Left renal pelvis (tissue), 4 donors: ENCODE results near the gene AP1S2. TPM values are rescaled to one million over a fixed set of nuclear protein-coding genes. Genes with fewer than 3 reads are reported as not detected.

Experiments
- DNase-seq, 4 donors: peaks; one replicate each; pipeline ENCODE4 v3.0.0-alpha.2; 2013; ENCODE audit warnings: low read depth in 4 of 4, low spot score in 3 of 4
- polyA plus RNA-seq, 4 donors: library from polyadenylated mRNA; unstranded; fragments of 120-200 nt; gene quantifications; one replicate each; pipeline ENCODE4 v1.2.1, GENCODE V29; 2013; ENCODE audit not compliant: insufficient read length in 4 of 4

Gene AP1S2
- polyA plus RNA-seq, 4 donors, result 38.3 to 72.8 (median 51.4) TPM

DNA sequence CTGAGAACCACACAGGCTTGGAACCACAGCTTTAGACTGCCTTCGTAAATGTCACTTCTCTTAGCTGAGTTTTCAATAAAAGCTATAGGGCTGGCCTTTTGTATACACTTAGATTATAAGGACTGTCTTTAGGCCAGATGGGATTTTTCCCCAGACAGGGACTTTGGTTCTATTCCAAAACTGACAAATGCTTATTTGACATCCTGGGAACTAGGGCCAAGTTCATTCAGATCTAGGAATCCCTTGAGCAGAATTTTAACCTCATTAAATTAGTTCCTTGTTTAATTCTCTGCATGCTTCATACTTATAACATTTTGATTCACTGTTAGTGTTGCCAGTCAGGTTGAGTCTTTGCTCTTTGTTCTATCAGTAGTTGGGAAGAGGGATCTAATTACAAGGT lies 41.2 kb downstream of the AP1S2 start:
- DNase-seq, result no peak

GRCh38 chrX:15812192-15812938 lies 42.2 kb downstream of the AP1S2 start:
- no peak for DNase-seq

DNA sequence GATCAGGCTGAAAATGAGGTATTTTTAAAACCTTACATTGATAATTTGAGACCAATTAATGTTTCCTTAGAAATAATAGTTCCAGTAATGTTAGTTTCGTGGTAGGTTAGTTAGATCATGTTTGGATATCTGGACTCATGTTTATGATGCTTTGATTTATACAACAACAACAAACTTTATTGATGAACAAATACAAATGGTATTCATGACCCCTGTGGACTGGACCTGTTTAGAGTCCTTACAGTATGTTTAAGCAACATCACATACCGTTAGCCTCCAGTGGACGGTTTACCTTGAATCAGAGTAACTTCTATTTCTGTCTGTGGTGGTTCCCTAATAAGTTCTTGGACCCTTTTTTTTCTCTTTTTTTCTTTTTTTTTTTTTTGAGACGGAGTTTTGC lies 46.4 kb downstream of the AP1S2 start:
- DNase-seq, result no peak

- no peak for DNase-seq
Observed at GRCh38 chrX:15804563-15804962, 50.0 kb downstream of the AP1S2 start.

DNA sequence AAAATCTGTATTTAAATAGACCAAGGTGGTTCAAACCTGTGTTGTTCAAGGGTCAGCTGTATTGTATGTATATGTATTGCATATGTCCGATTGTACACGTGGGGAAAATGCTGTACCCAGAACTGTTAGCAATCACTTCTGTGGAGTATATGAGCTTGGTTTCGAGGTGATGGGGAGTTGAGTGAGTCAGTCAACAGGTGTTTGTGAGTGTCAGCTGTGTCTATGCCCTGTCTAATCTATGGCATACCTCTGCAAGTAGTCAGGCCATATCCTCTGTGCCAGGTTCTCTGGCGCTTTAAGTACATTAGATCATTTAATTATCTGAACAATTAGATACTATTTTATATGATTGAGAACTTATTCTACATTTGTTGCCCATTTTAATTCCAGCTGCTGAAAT lies 56.9 kb downstream of the AP1S2 start:
- DNase-seq, result no peak

DNA sequence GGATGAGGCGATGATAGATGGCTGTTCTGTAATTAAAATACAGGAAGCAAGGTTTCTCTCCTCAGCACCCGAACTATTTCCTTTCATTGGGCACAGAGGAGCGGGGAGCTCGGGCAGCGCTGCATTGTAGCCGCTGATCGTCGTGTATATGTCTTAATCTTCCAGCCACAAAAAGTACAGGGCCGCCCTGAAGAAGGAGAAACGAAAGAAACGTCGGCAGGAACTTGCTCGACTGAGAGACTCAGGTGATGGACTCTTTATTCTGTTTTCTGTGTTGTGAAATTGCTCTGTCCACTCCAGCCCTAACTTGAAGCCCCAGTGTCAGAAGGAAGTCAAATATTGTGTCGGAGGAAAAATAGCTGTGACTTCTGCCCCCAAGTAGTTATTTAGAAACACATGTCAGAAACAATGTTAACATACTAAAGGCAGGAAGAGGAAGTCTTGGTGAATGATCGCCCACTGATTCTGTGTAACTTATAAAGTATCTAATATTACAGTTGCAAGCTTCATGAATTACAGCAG lies 63.8 kb downstream of the AP1S2 start:
- peak in 1 of 4 donors; percentile 37 for DNase-seq

GRCh38 chrX:15789979-15790768 lies 64.4 kb downstream of the AP1S2 start, which contains the start of gene ZRSR2:
TSS of gene ZRSR2 (plus strand) at chrX:15790484. CDS start at chrX:15790496, 12 bp downstream.
- DNase-seq, result peak; percentile 38 to 55 (median 52)

GRCh38 chrX:15786915-15787314 lies 67.7 kb downstream of the AP1S2 start:
- DNase-seq, result no peak

DNA sequence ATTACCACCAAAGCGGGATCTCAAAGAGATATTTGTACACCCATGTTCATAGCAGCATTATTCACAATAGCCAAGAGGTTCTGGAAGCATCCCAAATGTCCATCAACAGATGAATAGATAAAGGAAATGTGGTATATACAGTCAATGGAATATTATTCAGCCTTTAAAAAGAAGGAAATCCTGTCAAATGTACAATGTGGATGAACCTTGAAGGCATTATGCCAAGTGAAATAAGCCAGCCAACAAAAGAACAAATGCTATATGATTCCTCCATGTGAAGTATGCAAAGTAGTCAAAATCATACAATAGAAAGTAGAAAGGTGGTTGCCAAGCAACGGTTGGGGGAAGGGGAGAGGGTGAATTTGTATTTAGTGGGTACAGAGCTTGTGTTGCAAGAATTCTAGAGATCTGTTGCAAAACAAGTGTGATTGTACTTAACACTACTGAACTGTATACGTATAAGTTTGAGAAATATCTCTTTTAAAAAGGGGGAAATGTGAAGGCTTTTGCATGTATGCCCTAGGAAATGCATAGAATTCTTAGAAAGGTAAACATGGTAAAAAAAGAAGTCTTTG lies 69.3 kb downstream of the AP1S2 start:
- no peak for DNase-seq

DNA sequence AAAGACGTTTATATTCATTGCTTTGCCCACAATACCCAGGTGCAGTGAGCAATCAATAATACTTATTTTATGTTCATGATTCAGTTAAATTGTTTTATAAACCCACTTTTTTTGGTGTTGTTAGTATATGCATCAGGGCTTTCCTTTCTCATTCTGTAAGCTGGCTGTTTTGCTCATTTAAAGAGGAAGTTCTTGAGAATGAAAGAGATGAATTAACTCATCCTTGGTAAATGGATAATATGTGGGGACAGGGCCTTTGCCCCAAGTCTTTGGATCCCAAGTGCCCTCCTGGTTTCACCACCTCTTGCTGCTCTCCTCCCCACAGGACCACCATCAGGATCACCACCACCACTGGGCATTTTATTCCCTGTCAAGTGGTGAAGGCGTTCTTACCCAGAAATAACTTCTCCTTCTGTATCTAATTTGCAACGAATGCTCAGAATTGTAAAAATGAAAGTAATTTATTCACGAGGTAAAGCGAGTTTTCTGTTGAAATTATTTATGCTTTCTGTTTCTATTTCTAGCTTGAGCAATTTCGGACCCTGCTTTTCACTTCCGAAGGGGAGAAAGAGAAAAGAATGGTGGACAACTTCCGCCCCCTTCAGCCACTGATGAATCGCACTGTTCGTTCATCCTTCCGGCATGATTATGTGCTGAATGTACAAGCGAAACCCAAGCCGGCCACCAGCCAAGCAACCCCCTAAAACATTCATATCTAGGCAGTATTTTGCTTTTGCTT lies 72.5 kb downstream of the AP1S2 start:
- no peak for DNase-seq

Other genes with a start within 250 kb of the AP1S2 start
- gene CLTRN, start 190.0 kb downstream of the AP1S2 start, polyA plus RNA-seq, result 10 to 100 TPM in 3 of 4 donors, under 1 TPM in 1; 0.81 to 22.2 (median 19.3) TPM
- gene CA5B, start 116.5 kb downstream of the AP1S2 start, polyA plus RNA-seq, result 10 to 100 TPM in 1 of 4 donors, 1 to 10 TPM in 3; 7.7 to 10.1 (median 9.1) TPM
- gene ZRSR2, start 64.3 kb downstream of the AP1S2 start, polyA plus RNA-seq, result 10 to 100 TPM; 13.4 to 15.5 (median 14.1) TPM